ENCODE results near the gene PHF12. TPM values are rescaled to one million over a fixed set of nuclear protein-coding genes. Genes with fewer than 3 reads are reported as not detected.
"Not testable (repeated sequence)": the region's sequence is repeated elsewhere in the genome, so short reads cannot be mapped to it uniquely, and the experiment has no call there.

Gene PHF12
- total and polyA plus RNA-seq, 10 donors, result 16.2 to 118 (median 76.1) TPM

DNA sequence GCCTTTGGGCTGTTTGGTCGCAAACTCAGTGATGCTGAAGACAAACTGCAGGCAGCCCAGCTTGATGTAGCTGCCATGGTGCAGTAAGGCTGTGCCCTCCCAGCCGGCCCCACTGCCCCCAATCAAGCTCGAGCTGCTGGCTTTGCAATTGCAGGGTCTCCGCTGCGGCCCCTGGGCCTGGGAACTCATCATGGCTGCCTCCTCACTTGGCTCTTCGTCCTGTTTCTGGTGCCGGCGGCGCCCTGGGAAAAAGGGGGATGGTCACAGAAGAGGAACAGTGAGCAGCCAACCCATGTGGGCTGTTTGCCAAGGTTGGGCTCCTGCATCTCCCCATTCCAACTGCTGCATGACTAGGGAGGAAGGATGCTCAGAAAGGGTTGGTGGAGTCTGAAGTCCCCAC lies 45.0 kb downstream of the PHF12 start:
- Histone ChIP-seq H3K4me1 (peaks cover 12 to 37% (median 30%) of the 10 kb centered on the region in 6 donors), H3K4me3 (no peak overlapping the region), H3K27me3 (replicated peaks in 1 of 7) (no peaks in the 10 kb centered on the region), H3K27ac (no peak overlapping the region), H3K36me3 (peaks cover 5 to 65% (median 58%) of the 10 kb centered on the region in 6 donors), H3K9me3 (no peaks in the 10 kb centered on the region)
- TF ChIP-seq POLR2AphosphoS5 (IDR thresholded peaks at IDR 0.05), result peak in 2 of 3 donors; percentile 38 to 71
- TF ChIP-seq, protein P1, sequence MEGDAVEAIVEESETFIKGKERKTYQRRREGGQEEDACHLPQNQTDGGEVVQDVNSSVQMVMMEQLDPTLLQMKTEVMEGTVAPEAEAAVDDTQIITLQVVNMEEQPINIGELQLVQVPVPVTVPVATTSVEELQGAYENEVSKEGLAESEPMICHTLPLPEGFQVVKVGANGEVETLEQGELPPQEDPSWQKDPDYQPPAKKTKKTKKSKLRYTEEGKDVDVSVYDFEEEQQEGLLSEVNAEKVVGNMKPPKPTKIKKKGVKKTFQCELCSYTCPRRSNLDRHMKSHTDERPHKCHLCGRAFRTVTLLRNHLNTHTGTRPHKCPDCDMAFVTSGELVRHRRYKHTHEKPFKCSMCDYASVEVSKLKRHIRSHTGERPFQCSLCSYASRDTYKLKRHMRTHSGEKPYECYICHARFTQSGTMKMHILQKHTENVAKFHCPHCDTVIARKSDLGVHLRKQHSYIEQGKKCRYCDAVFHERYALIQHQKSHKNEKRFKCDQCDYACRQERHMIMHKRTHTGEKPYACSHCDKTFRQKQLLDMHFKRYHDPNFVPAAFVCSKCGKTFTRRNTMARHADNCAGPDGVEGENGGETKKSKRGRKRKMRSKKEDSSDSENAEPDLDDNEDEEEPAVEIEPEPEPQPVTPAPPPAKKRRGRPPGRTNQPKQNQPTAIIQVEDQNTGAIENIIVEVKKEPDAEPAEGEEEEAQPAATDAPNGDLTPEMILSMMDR (IDR thresholded peaks at IDR 0.05 in 8 of 11, conservative IDR thresholded peaks at IDR 0.05 in 3 of 11), result no peak
- TF ChIP-seq POLR2A (IDR thresholded peaks at IDR 0.05), result no peak
- DNase-seq, result no peak
- 71 to 91% (median 85%) methylated on average over 8 to 9 of the region's 9 CpGs for WGBS, 5 donors
- intact Hi-C loops (cut with DNase I; ENCODE audit: low total_unique reads), result loop anchor here (10.0 kb wide), 1 partner anchor 51 kb away; the partner anchor contains the start of gene ERAL1

DNA sequence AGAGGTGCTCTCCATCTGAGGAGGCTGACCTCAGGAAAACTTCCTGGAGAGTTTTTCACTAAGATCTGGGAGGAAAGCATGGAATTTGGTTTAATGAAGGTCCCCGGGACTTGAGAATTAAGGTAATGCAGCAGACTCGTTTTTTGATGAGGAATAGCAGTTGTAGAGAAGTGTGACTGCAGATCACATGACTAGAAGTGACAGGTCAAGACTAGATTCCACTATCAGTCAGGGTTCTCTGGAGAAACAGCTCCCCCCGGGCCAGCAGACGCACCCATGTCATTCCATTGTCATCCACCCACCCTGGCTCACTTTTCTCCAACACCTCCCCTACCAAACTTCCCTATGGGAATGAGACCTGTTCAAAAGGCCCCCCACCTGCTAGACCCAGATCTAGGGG lies 46.5 kb downstream of the PHF12 start:
- peak overlapping the region in 6 of 8 donors; percentile 4 to 99 (median 83) for H3K27ac ChIP-seq
- no peak for DNase-seq
- WGBS, 5 donors, result 49 to 75% (median 55%) methylated on average over 4 of the region's 4 CpGs
- H3K4me3 ChIP-seq, result no peak overlapping the region
- peaks cover 17 to 51% (median 39%) of the 10 kb centered on the region in 6 donors for H3K4me1 ChIP-seq
- H3K36me3 ChIP-seq, result peaks cover 0 to 57% (median 44%) of the 10 kb centered on the region in 6 donors
- intact Hi-C loops (cut with DNase I; ENCODE audit: low total_unique reads), result loop anchor here (10.0 kb wide), 1 partner anchor 50 kb away; the partner anchor contains the start of gene ERAL1
- no peaks in the 10 kb centered on the region for H3K9me3 ChIP-seq
- no peaks in the 10 kb centered on the region for H3K27me3 ChIP-seq (replicated peaks in 1 of 7)
- TF ChIP-seq POLR2A (IDR thresholded peaks at IDR 0.05), result no peak
- TF ChIP-seq, protein P1 (IDR thresholded peaks at IDR 0.05 in 8 of 11, conservative IDR thresholded peaks at IDR 0.05 in 3 of 11), result no peak

DNA sequence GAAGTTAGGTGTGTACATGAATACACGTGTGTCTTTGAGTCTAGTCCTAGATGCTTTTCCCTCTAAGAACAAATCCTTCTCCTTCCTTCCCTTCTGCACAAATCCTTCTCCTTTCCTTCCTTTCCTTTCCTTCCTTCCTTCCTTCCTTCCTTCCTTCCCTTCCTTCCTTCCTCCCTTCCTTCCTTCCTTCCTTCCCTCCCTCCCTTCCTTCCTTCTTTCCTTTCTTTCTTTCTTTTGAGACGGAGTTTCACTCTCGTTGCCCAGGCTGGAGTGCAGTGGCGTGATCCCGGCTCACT lies 47.8 kb downstream of the PHF12 start:
- H3K4me3 ChIP-seq, result peak overlapping the region in 3 of 8 donors; percentile 76 to 95 (median 85)
- H3K4me1 ChIP-seq, result peaks cover 20 to 64% (median 50%) of the 10 kb centered on the region in 6 donors
- peak overlapping the region in 7 of 8 donors; percentile 43 to 99 (median 92) for H3K27ac ChIP-seq
- H3K27me3 ChIP-seq (replicated peaks in 1 of 7); DNase-seq; H3K9me3 ChIP-seq: not testable (repeated sequence)
- intact Hi-C loops (cut with DNase I; ENCODE audit: low total_unique reads), result loop anchor here (10.0 kb wide), 1 partner anchor 49 kb away; the partner anchor contains the start of gene ERAL1
- peaks cover 0 to 44% (median 31%) of the 10 kb centered on the region in 6 donors for H3K36me3 ChIP-seq
- WGBS, 5 donors, result 52 to 82% (median 63%) methylated on average over 5 of the region's 5 CpGs

DNA sequence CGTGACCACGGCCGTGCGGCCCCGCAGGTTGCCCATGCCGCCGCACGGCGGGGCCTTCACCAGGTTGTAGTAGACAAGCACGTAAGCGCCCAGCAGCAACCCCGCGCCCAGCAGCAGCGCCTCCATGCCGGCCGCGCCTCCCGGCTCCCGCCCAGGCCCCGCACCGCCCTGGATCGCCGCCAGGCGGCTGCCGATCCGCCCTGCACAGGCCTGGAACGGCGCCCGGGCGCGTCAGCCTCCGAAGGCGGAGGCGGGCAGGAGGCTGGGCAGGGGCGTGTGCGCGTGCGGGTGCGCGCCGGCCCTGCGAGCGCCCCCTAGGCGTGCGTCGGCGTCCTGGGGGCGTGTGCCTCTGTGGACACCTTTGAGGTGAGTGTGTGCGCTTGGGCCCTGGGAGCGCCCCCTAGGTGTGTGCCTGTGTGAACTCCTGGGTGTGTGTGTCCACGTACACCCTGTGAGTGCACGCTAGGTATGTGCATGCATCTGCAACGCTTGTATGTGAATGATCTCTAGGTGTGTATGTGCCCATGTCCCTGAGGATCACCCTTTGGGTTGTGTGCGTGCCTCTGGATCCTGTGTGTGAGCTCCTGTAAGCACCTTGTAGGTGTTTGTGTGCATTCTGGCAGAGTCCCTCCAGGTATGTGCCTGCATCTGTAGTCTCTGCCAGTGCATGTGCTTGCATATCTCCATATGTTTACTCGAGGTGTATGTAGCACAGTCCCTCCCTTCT lies 48.3 kb downstream of the PHF12 start, which contains the start of gene DHRS13:
DHRS13 (minus strand) TSS at position 261 of the 727 bp plus-strand sequence; CDS start at position 126, 135 bp downstream.
- no peaks in the 10 kb centered on the region for H3K27me3 ChIP-seq (replicated peaks in 1 of 7)
- H3K36me3 ChIP-seq, result peaks cover 0 to 39% (median 26%) of the 10 kb centered on the region in 6 donors
- no peaks in the 10 kb centered on the region for H3K9me3 ChIP-seq
- H3K4me1 ChIP-seq, result peaks cover 25 to 69% (median 55%) of the 10 kb centered on the region in 6 donors
- WGBS, 5 donors, result 1 to 2% (median 1%) methylated on average over 12 to 55 of the region's 55 CpGs
- peak; percentile 99 for DNase-seq
- intact Hi-C loops (cut with DNase I; ENCODE audit: low total_unique reads), result loop anchor here (10.0 kb wide), 1 partner anchor 48 kb away; the partner anchor contains the start of gene ERAL1
- H3K27ac ChIP-seq, result peak within 1 kb of the TSS; percentile 65 to 99 (median 92)
- peak within 1 kb of the TSS; percentile 63 to 95 (median 82) for H3K4me3 ChIP-seq
- TF ChIP-seq POLR2AphosphoS5 (IDR thresholded peaks at IDR 0.05) (peak; percentile 86 to 91 (median 87)), POLR2A (IDR thresholded peaks at IDR 0.05) (no peak)
- TF ChIP-seq, protein P1 (IDR thresholded peaks at IDR 0.05 in 8 of 11, conservative IDR thresholded peaks at IDR 0.05 in 3 of 11), result peak; percentile 80 to 99 (median 97)
